GM18505 (cell line): ENCODE data around the gene POPDC2.

ENCODE experiments used
- ATAC-seq: cut with Tn5 transposase; IDR thresholded peaks from one replicate; pipeline ENCODE4 v1.9.1; 2021; ENCODE audit not compliant: unreplicated experiment
- POLR2A ChIP-seq: IDR thresholded peaks from 4 replicates; pipeline ENCODE4 v1.6.1; 2011; ENCODE audit warnings: borderline replicate concordance; ENCODE audit not compliant: insufficient read depth, insufficient read length; ENCODE audit errors: extremely low read depth

Gene POPDC2

DNA sequence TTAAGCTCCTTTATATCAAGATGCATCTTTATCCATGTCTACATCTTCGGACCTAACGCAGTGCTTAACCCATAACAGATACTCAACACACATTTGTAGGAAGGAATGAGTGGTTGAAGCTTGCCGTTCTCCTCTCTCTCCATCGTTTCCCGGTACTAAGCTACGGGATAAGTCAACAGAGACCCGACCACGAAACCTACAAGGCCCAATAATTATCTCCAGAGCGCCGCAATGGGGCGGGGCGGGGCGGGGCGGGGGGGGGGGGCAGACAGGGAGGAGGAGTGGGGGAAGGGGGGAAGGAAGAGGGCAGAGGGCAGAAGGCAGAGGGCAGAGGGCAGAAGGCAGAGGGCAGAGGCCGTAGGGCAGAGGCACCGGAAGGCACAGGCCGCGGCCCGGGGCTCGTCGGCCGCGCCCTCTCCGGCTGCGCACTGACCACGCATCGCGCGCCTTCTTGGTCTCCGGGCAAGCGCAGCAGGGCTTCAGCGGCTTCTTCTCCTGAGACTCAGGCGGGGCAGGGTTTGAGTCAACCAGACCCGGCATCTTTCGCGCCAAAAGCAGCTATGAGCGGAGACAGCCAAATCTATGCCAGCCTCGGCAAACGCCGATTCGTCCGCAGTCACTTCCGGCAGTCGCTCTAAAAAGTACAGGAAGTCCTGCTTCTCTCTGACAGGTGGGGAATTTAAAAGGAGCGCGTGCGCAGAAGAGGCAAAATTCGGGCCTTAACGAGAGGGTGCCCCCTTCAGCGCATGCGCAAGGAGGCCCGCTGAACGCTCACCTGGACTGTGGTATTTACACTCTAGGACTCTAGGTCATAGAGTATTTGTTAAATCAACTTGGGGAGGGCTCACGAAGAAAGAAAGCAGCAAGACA is 16.6 kb upstream of the POPDC2 start, which contains the start of gene COX17:
Gene COX17 (minus strand): TSS at position 636 of the 870 bp plus-strand sequence. CDS start 96 bp downstream, at position 540.
- TF ChIP-seq POLR2A: peak; percentile 69
- ATAC-seq: peak; percentile 88

- no peak for TF ChIP-seq POLR2A
- no peak for ATAC-seq
Measured at GRCh38 chr3:119676020-119676419, 15.6 kb upstream of the POPDC2 start.

- TF ChIP-seq POLR2A: no peak
- ATAC-seq: no peak
Measured at GRCh38 chr3:119675188-119675874, 14.9 kb upstream of the POPDC2 start.

GRCh38 chr3:119673875-119674274 is 13.5 kb upstream of the POPDC2 start:
- no peak for ATAC-seq
- no peak for TF ChIP-seq POLR2A

DNA sequence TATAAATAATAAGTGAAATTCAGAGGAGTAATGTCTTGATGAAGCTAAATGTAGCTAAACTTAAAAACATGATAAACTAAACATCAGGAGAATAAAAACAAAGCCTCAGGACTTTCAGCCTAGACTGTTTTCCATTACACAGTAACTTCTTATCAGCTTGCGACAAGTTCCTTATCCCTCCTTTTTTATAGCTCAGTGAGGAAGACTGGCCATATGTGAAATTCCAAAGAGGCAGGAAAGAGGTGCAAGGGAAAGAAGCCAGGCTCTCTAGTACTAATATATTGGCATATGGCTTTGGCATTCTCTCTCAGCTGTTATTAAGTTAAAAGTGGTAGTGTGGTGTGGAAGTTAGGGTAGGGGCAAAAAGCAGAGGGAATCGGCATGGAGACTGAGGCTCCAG is 12.4 kb upstream of the POPDC2 start:
- ATAC-seq: no peak
- no peak for TF ChIP-seq POLR2A

DNA sequence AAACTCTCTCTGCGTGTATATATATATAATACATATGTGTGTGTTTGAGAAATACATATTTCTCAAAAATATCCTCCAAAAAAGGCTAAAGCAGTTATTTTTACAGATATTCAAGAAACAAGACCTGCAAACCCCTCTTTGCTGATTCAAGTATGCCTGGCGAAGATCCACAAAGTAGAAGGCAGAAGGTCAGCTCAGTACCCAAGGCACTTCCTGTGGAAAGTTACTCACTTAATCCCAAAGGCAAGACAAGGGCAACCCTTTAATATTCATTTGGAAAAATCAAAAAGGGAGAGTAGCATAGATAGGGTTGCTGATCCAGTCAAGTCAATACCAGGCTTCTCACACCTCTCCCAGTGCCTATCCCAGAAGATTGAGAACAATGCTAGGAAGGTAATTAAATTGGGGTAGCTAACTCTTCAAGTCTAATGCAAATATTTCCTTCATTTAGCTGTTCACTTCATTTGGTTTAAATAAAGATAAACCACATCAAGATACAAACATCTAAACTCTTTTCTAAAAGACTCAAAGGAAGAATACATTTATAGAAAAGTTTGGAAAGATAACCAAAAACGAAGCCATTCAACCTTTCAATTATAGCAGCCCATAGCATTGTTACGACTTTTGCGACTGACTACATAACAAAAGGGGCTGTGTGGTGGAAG is 9.6 kb upstream of the POPDC2 start:
- no peak for ATAC-seq
- no peak for TF ChIP-seq POLR2A

DNA sequence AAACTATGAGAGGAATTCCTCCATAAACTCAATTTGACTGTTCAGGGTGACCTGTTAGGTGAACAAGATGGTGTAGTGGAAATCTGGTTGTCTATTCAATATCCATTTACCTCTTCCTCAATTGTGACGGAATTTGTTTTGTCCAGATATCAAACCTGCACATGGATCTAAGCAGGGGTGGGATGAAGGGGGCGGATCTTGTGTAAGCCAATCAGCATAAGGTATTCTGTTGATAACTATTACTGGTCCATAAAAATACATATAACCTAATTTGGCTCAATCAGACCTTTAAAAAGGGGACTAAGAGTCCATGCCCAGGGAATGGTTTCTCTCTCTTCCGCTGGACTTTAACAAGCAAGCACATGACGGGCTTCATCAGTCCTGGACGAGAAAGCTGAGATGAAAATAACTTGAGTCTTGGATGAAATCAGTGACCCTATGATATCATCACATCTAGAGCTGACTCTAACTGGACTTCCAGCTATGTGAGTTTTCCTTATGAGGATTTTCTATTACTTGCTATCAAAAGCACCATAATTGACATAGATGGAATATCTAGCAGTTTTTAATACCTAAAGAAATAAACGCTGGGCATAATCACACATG is 5.7 kb upstream of the POPDC2 start:
- ATAC-seq: no peak
- TF ChIP-seq POLR2A: no peak

DNA sequence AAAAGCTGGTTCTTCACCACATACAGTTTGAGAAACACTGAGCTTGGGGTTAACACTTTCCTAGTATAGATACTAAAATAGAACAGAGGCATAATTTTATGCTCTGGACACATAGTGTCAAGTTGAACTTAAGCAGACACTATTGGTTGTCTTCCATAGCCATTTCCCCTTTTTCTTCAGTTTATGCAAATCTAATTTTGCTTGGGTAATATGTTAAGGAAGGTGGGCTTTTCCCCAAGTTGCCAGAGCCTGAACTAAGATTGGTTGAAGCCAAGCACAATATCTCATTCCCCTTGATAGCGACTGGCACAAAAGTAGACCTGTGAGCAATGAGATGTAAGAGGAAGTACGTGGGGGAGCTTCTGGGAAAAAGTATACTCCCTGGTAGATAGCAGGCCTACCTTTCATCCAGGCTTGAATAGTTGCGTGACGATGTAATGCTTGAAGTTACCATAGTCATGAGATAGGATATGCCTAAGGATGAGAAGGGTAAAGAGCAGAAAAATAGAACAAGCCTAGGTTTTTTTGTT is 4.5 kb upstream of the POPDC2 start:
- no peak for ATAC-seq
- TF ChIP-seq POLR2A: no peak

GRCh38 chr3:119664370-119664769 is 4.0 kb upstream of the POPDC2 start:
- TF ChIP-seq POLR2A: no peak
- ATAC-seq: no peak

- TF ChIP-seq POLR2A: no peak
- ATAC-seq: no peak
Measured at GRCh38 chr3:119663885-119664284, 3.5 kb upstream of the POPDC2 start.

GRCh38 chr3:119662604-119663373 is 2.4 kb upstream of the POPDC2 start:
- TF ChIP-seq POLR2A: no peak
- ATAC-seq: no peak

- no peak for ATAC-seq
- no peak for TF ChIP-seq POLR2A
Measured at GRCh38 chr3:119659606-119660291, 640 bp downstream of the POPDC2 start.
